ENCODE results near the gene KLK10. TPM values are rescaled to one million over a fixed set of nuclear protein-coding genes. Genes with fewer than 3 reads are reported as not detected.

KLK10 gene
- total and polyA plus RNA-seq, 10 of the 15 experiments (the other 5 are each of a cell fraction or from before 2014, with no cell fraction given): not detected

GRCh38 chr19:50974702-50975556 is 44.6 kb downstream of the KLK10 start (continued):
- no peak for TF ChIP-seq TAF1 (IDR thresholded peaks at IDR 0.05; ENCODE audit: borderline replicate concordance, low read depth, low read length)
- TF ChIP-seq CEBPB (IDR thresholded peaks at IDR 0.05; ENCODE audit: borderline replicate concordance in 1 of 2, low read depth in 2 of 2, low read length in 2 of 2): no peak
- TF ChIP-seq BCL11A (IDR thresholded peaks at IDR 0.05; ENCODE audit: low read depth, low read length): no peak
- TF ChIP-seq FOXK2 (IDR thresholded peaks at IDR 0.05): no peak
- TF ChIP-seq NR2F1 (conservative IDR thresholded peaks at IDR 0.05): no peak

DNA sequence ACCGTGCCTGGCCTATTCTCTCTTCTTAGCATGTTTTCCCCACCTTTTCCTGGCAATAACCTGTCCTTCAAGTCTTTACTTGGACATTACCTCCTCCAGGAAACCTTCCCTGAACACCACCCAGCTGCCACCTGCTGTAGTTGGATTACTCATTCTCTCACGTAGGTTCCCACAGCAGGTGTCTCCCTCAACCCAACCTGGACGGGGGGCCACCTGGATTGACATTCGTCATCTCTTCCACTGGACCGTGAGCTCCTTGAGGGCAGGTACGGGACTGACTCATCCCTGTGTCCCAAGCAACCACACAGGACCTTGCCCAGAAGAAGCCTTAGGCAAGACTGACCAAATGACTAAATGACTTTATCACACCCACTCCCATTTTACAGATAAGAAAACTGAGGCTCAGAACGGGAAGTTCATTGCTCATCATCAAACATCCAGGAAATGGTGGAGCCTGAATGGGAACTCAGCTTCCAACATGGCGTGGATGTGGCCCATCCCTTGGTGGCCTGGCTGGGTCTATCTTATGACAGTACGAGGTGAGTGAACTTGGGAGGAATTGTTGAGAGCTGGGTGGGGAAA is 46.6 kb downstream of the KLK10 start:
- 12% methylated on average over 9 of the region's 9 CpGs for WGBS (ENCODE audit: insufficient coverage, insufficient replicate concordance, low lambda C conversion rate, missing lambda C conversion rate)
- ATAC-seq (no peak), DNase-seq (ENCODE audit: low read depth, low spot score) (no peak), FAIRE-seq (no peak)
- Histone ChIP-seq H3K36me3 (ENCODE audit: control insufficient read depth in 2 of 2, insufficient read depth in 2 of 2, low read length in 1 of 2) (no peaks in the 10 kb centered on the region), H3K9ac (ENCODE audit: control insufficient read depth, insufficient read depth, low read length) (no peak overlapping the region), H3K4me1 (ENCODE audit: control insufficient read depth, insufficient read depth, low read length) (no peaks in the 10 kb centered on the region), H2AFZ (ENCODE audit: control insufficient read depth, low read depth, low read length) (no peak overlapping the region), H3K4me2 (ENCODE audit: control insufficient read depth, insufficient read depth) (no peak overlapping the region), H3K9me3 (replicated peaks; ENCODE audit: control insufficient read depth, insufficient read depth, low read length) (no peaks in the 10 kb centered on the region), H3K79me2 (ENCODE audit: control insufficient read depth, insufficient read depth, low read length) (no peaks in the 10 kb centered on the region), H4K20me1 (ENCODE audit: control insufficient read depth, insufficient read depth) (no peaks in the 10 kb centered on the region), H3K27me3 (replicated peaks in 1 of 2; ENCODE audit: control insufficient read depth in 2 of 2, insufficient read depth in 2 of 2, low read length in 1 of 2) (peaks cover 2% of the 10 kb centered on the region in 2 experiments; a peak in 2 of 4 replicates), H3K4me3 (no peak overlapping the region), H3K27ac (ENCODE audit: control insufficient read depth, insufficient read depth) (no peak overlapping the region)
- ChIA-PET CTCF (interaction anchor here (1.8 kb wide), 1 partner anchor 13 kb away, joined by 4 read pairs; no protein-coding TSS in a partner anchor), POLR2A (no interaction called here), SMC1A (ENCODE audit: uncharacterized antibody, unreplicated experiment) (no interaction called here), RAD21 (ENCODE audit: unreplicated experiment) (no interaction called here)
- intact Hi-C loops (cut with micrococcal nuclease; ENCODE audit: unreplicated experiment) (no loop called here), in situ Hi-C loops (cut with MboI) (no loop called here)
- no TSS peak for BruUV-seq (replicated peaks)
- TF ChIP-seq HDGF (IDR thresholded peaks at IDR 0.05) (no peak), GATAD2B (conservative IDR thresholded peaks at IDR 0.05; ENCODE audit: low read depth) (no peak), CTCF (IDR thresholded peaks at IDR 0.05 in 2 of 3, conservative IDR thresholded peaks at IDR 0.05 in 1 of 3; ENCODE audit: control insufficient read depth in 2 of 3, extremely low read depth in 1 of 3, insufficient read depth in 1 of 3, low read depth in 3 of 3, low read length in 3 of 3) (no peak), REST (IDR thresholded peaks at IDR 0.05; ENCODE audit: low read depth, low read length) (no peak), ASH2L (IDR thresholded peaks at IDR 0.05; ENCODE audit: borderline replicate concordance, low read depth) (no peak), TBL1XR1 (IDR thresholded peaks at IDR 0.05; ENCODE audit: low read depth, low read length) (no peak), SIX5 (IDR thresholded peaks at IDR 0.05; ENCODE audit: low read depth, low read length, severe bottlenecking) (no peak)
- TF ChIP-seq, protein P1, sequence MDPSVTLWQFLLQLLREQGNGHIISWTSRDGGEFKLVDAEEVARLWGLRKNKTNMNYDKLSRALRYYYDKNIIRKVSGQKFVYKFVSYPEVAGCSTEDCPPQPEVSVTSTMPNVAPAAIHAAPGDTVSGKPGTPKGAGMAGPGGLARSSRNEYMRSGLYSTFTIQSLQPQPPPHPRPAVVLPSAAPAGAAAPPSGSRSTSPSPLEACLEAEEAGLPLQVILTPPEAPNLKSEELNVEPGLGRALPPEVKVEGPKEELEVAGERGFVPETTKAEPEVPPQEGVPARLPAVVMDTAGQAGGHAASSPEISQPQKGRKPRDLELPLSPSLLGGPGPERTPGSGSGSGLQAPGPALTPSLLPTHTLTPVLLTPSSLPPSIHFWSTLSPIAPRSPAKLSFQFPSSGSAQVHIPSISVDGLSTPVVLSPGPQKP (IDR thresholded peaks at IDR 0.05; ENCODE audit: low read depth, low read length): no peak

Measured in GM12878 (cell line).